GM12878 (cell line): ENCODE data around the gene DCAF5. TPM values are rescaled to one million over a fixed set of nuclear protein-coding genes. Genes with fewer than 3 reads are reported as not detected.

Experiments used
- CTCF ChIP-seq, 3 experiments: IDR thresholded peaks in 2 of 3; conservative IDR thresholded peaks in 1 of 3; 2 replicates each; pipeline ENCODE4 v1.5.1; 2011; ENCODE audit warnings: low read depth in 3 of 3, low read length in 3 of 3, mild to moderate bottlenecking in 3 of 3, control low read depth in 2 of 3, moderate library complexity in 2 of 3, inconsistent platforms in 1 of 3, mixed read lengths in 1 of 3; ENCODE audit not compliant: control insufficient read depth in 2 of 3, insufficient read depth in 1 of 3; ENCODE audit errors: extremely low read depth in 1 of 3
- HSF1 ChIP-seq: fragments of 150-350 bp; IDR thresholded peaks from 2 replicates; pipeline ENCODE4 v1.6.1; 2014; ENCODE audit warnings: mild to moderate bottlenecking, low read depth, low read length
- IKZF2 ChIP-seq, 2 experiments: fragments of 450-650 bp; IDR thresholded peaks; 2 replicates each; pipeline ENCODE4 v1.6.1; 2017; ENCODE audit warnings: mild to moderate bottlenecking in 2 of 2, moderate library complexity in 2 of 2
- MEF2B ChIP-seq: fragments of 450-650 bp; IDR thresholded peaks from 2 replicates; pipeline ENCODE4 v1.6.1; 2018; ENCODE audit warnings: mild to moderate bottlenecking, moderate library complexity; ENCODE audit not compliant: partially characterized antibody, poor library complexity, severe bottlenecking
- SMAD1 ChIP-seq: fragments of 450-650 bp; IDR thresholded peaks from 2 replicates; pipeline ENCODE4 v1.6.1; 2018; ENCODE audit warnings: mild to moderate bottlenecking, low read depth; ENCODE audit not compliant: partially characterized antibody
- SUPT20H ChIP-seq: IDR thresholded peaks from 2 replicates; pipeline ENCODE4 v1.6.1; 2011; ENCODE audit warnings: low read depth, mild to moderate bottlenecking, low read length, moderate library complexity, borderline replicate concordance; ENCODE audit not compliant: control insufficient read depth
- ZBTB40 ChIP-seq: fragments of 450-650 bp; IDR thresholded peaks from 2 replicates; pipeline ENCODE4 v1.6.1; 2016; ENCODE audit warnings: mild to moderate bottlenecking, moderate library complexity, borderline replicate concordance
- ZNF592 ChIP-seq: fragments of 450-650 bp; IDR thresholded peaks from 2 replicates; pipeline ENCODE4 v1.6.1; 2017; ENCODE audit warnings: mild to moderate bottlenecking, moderate library complexity
- polyA plus RNA-seq, 11 experiments: library from polyadenylated mRNA; depleted of rRNA in 4 of 11; unstranded in 6 of 11; stranded (reverse) in 5 of 11; fragments of >200 nt; fragmentation: Nextera tagmentation in 4 of 11; fragmentation: Illumina TruSeq in 1 of 11; extraction: Ambion mirVana in 4 of 11; extraction: Trizol in 1 of 11; gene quantifications; 1 replicate in 1 of 11; 2 replicates in 10 of 11; pipeline versions ENCODE4 v1.2.1 to v1.2.3, GENCODE V29; 2011 to 2016; ENCODE audit warnings: inconsistent platforms in 2 of 11, missing spikeins in 2 of 11, low read depth in 1 of 11
- total RNA-seq, 4 experiments: library from RNA; depleted of rRNA in 3 of 4; stranded (reverse); fragments of >200 nt in 3 of 4; fragmentation: Illumina TruSeq in 1 of 4; extraction: Trizol in 1 of 4; gene quantifications; 2 replicates each; pipeline versions ENCODE4 v1.2.1 to v1.2.3, GENCODE V29; 2013 to 2021
- TF ChIP-seq, protein P1 (sequence below): fragments of 450-650 bp; IDR thresholded peaks from 2 replicates; pipeline ENCODE4 v1.6.1; 2014; ENCODE audit warnings: mild to moderate bottlenecking
- TF ChIP-seq, protein P2 (sequence below): IDR thresholded peaks from 2 replicates; pipeline ENCODE4 v1.6.1; 2011; ENCODE audit warnings: borderline replicate concordance, low read depth, mild to moderate bottlenecking, moderate library complexity, low read length; ENCODE audit not compliant: insufficient read depth, poor library complexity, severe bottlenecking

DCAF5 gene
- total and polyA plus RNA-seq, 10 of the 15 experiments (the other 5 are each of a cell fraction or from before 2014, with no cell fraction given) = 6.8 to 38.1 (median 19.1) TPM

DNA sequence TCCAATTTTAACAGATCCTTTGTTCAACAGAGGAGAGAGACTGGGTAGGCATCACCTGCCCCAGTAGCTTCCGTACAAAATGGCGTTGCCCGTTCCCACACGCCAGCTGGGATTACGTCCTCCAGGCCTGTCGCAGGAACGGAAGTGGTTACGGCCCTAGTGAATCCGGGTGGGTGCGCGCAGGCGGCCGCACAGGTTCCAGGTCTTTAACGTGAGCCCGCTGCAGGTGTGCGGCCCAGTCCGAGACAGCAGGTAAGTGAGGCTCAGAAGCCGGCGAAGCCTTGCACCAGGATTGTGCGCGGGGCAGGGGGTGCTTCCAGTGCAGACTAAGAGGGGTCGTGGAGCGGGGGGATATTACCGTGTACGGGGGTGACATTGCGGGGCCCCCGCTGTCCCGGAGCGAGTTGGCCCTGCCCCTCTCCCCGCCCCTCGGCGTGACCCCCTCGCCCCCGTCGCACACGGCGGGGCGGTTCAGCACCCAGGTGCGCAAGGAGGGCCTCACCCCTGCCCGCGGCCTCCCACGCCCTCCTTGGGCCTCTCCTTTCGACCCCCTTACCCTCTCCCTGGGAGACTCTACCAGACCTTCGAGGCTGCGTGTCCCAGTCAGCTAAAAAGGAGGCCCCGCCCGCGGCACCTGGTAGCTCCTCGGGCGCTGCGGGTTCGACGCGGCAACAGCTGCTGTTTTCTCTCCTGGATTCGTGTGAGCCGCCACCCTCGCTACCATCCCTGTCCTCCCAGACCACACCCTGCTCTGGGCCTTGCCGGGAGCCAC lies 38.6 kb upstream of the DCAF5 start, which contains the start of gene EXD2 (continued):
- TF ChIP-seq HSF1 (no peak), ZBTB40 (peak; percentile 98), IKZF2 (IDR thresholded peaks at IDR 0.05) (peak in 1 of 2 experiments; percentile 59; a peak in 3 of 4 replicates), ZNF592 (no peak), CTCF (IDR thresholded peaks at IDR 0.05 in 2 of 3, conservative IDR thresholded peaks at IDR 0.05 in 1 of 3; ENCODE audit: control insufficient read depth in 2 of 3, extremely low read depth in 1 of 3, insufficient read depth in 1 of 3, low read depth in 3 of 3, low read length in 3 of 3) (no peak), SUPT20H (no peak), SMAD1 (no peak), MEF2B (peak; percentile 31)
- TF ChIP-seq, protein P1, sequence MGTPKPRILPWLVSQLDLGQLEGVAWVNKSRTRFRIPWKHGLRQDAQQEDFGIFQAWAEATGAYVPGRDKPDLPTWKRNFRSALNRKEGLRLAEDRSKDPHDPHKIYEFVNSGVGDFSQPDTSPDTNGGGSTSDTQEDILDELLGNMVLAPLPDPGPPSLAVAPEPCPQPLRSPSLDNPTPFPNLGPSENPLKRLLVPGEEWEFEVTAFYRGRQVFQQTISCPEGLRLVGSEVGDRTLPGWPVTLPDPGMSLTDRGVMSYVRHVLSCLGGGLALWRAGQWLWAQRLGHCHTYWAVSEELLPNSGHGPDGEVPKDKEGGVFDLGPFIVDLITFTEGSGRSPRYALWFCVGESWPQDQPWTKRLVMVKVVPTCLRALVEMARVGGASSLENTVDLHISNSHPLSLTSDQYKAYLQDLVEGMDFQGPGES = no peak
- TF ChIP-seq, protein P2, sequence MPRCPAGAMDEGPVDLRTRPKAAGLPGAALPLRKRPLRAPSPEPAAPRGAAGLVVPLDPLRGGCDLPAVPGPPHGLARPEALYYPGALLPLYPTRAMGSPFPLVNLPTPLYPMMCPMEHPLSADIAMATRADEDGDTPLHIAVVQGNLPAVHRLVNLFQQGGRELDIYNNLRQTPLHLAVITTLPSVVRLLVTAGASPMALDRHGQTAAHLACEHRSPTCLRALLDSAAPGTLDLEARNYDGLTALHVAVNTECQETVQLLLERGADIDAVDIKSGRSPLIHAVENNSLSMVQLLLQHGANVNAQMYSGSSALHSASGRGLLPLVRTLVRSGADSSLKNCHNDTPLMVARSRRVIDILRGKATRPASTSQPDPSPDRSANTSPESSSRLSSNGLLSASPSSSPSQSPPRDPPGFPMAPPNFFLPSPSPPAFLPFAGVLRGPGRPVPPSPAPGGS = no peak
